NCI-H1048 (cell line): ENCODE measurements around the gene CYP27A1.

Source experiments
- DNase-seq: peaks from one replicate; lab custom pipeline; 2025; lab: John Stamatoyannopoulos, UW

CYP27A1 gene

GRCh38 chr2:218773881-218774280 is 8.1 kb upstream of the CYP27A1 start:
- no peak for DNase-seq

GRCh38 chr2:218776488-218776887 is 5.5 kb upstream of the CYP27A1 start:
- no peak for DNase-seq

- no peak for DNase-seq
These were observed 4.5 kb upstream of the CYP27A1 start for GRCh38 chr2:218777276-218777990.

- no peak for DNase-seq
These were observed 1.9 kb upstream of the CYP27A1 start for GRCh38 chr2:218780046-218780445.

GRCh38 chr2:218780851-218781690 is 876 bp upstream of the CYP27A1 start:
- no peak for DNase-seq

- no peak for DNase-seq
These were observed 539 bp downstream of the CYP27A1 start for GRCh38 chr2:218782528-218782844.

GRCh38 chr2:218783688-218784087 is 1.7 kb downstream of the CYP27A1 start:
- no peak for DNase-seq

- no peak for DNase-seq
These were observed 3.2 kb downstream of the CYP27A1 start for GRCh38 chr2:218785103-218785502.

GRCh38 chr2:218786133-218786532 is 4.2 kb downstream of the CYP27A1 start:
- no peak for DNase-seq

GRCh38 chr2:218788529-218789255 is 6.7 kb downstream of the CYP27A1 start:
- DNase-seq, result no peak

GRCh38 chr2:218792433-218792832 is 10.5 kb downstream of the CYP27A1 start:
- DNase-seq, result no peak

- DNase-seq, result no peak
These were observed 14.7 kb downstream of the CYP27A1 start for GRCh38 chr2:218796691-218797090.

GRCh38 chr2:218798767-218799504 is 17.0 kb downstream of the CYP27A1 start:
- no peak for DNase-seq

GRCh38 chr2:218799990-218800389 is 18.0 kb downstream of the CYP27A1 start:
- DNase-seq, result no peak

GRCh38 chr2:218802386-218802994 is 20.5 kb downstream of the CYP27A1 start:
- DNase-seq, result no peak

- DNase-seq, result no peak
These were observed 22.9 kb downstream of the CYP27A1 start for GRCh38 chr2:218804817-218805216.

- no peak for DNase-seq
These were observed 23.7 kb downstream of the CYP27A1 start for GRCh38 chr2:218805627-218806026.

GRCh38 chr2:218806346-218806978 is 24.5 kb downstream of the CYP27A1 start:
- no peak for DNase-seq

GRCh38 chr2:218807626-218808025 is 25.7 kb downstream of the CYP27A1 start:
- no peak for DNase-seq

- no peak for DNase-seq
These were observed 27.6 kb downstream of the CYP27A1 start for GRCh38 chr2:218809515-218809914.

GRCh38 chr2:218810256-218810655 is 28.3 kb downstream of the CYP27A1 start:
- DNase-seq, result no peak
